Measurements from ENCODE around the gene EVI5L. TPM values are rescaled to one million over a fixed set of nuclear protein-coding genes. Genes with fewer than 3 reads are reported as not detected.
"Not testable (repeated sequence)": the region's sequence is repeated elsewhere in the genome, so short reads cannot be mapped to it uniquely, and the experiment has no call there.

The EVI5L gene
- total RNA-seq: 10 to 100 TPM in 1 of 2 experiments, 1 to 10 TPM in 1; 9.6 to 10.4 TPM

DNA sequence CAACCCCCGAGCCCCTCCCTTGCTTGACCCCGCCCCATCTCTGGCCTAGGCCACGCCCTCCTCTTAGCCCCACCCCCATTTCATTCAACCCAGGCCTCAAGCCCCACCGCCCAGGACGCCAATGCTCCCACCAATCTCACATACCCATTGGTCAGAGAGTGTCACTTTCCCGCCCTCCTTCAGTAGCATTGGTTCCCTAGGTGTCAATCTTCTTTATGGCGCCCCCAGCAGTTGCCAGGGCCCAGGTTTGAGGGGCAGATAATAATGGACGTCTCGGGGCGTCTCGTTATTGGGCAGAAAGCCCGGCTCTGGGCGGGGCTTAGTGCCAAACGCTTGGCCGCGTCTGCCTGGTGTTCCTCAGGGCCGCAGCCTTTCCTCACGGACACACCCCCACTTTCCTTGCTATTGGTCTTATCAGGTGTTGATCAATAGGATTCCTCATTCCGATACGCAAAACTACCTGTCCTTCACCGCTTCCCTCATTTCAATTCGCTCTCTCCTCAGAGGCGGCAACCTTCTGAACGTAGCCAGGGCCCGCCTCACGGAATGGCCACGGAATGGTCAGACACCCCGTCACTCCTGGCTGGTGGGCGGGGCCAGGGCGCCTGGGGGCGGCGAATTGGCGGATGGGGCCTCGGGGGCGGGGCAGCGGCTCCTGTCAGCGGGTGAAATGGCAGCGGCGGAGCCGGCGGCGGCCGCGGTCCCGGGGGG lies at the start of gene EVI5L:
Gene EVI5L (plus strand): TSS at position 658 of the 711 bp plus-strand sequence. CDS start 16,325 bp downstream, outside the sequence.
- Mint-ChIP-seq H3K27ac (peak within 1 kb of the TSS; percentile 83), H3K36me3 (no peaks in the 10 kb centered on the region), H3K9me3 (no peaks in the 10 kb centered on the region), H3K27me3 (peaks cover 20% of the 10 kb centered on the region), H3K4me3 (peak within 1 kb of the TSS; percentile 85), H3K4me1 (peaks cover 15% of the 10 kb centered on the region)
- DNase-seq (peak; percentile 100), ATAC-seq (ENCODE audit: low read depth) (peak; percentile 89)
- POLR2A ChIA-PET: no interaction called here

DNA sequence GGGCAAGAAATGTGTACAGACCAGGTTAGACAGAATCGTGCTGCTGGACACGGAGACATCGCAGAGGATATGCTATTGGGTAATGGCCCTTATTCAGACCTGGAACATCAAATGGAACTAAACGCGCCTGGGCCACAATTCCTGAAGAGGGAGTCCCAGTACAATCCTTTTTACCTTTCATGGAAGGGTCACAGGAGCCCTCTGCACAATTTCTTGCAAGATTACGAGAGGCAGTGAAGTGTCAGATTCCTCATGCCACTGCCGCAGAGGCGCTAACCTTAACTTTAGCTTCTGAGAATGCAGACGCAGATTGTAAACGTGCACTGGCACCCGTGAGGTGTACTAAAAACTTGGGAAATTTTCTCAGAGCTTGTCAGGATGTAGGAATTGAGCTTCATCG lies 48.9 kb upstream of the EVI5L start:
- Mint-ChIP-seq H3K4me3 (no peak overlapping the region), H3K9me3 (peaks cover 2% of the 10 kb centered on the region), H3K27me3 (peaks cover 39% of the 10 kb centered on the region), H3K27ac (no peak overlapping the region), H3K36me3 (no peaks in the 10 kb centered on the region), H3K4me1 (no peaks in the 10 kb centered on the region)
- POLR2A ChIA-PET: no interaction called here
- DNase-seq (no peak), ATAC-seq (ENCODE audit: low read depth) (no peak)

DNA sequence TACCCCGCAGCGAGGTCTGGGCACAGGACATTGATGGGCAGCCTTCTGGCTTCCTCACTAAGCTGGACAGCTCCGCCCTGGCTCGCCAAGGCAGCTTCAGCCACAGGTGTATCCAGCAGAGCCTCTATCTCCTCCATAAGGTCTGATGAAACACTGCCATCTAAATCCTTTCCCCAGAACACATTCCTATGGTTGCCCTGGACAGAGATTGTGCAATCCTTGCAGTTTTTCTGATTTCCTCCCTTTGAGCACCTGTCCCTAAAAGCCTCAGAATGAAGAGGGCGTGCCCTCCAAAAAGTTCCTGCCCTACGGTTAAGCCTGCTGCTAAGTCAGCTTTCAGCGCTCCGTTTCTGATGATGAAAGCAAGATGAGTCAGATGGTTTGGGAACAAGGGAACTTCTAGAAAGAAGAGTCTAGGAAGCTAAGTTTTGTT lies 46.0 kb upstream of the EVI5L start:
- peaks cover 3% of the 10 kb centered on the region for H3K4me1 Mint-ChIP-seq
- H3K27ac Mint-ChIP-seq: no peak overlapping the region
- peaks cover 2% of the 10 kb centered on the region for H3K9me3 Mint-ChIP-seq
- POLR2A ChIA-PET: no interaction called here
- H3K36me3 Mint-ChIP-seq: no peaks in the 10 kb centered on the region
- peaks cover 52% of the 10 kb centered on the region for H3K27me3 Mint-ChIP-seq
- no peak overlapping the region for H3K4me3 Mint-ChIP-seq
- ATAC-seq (ENCODE audit: low read depth) (no peak), DNase-seq (no peak)

DNA sequence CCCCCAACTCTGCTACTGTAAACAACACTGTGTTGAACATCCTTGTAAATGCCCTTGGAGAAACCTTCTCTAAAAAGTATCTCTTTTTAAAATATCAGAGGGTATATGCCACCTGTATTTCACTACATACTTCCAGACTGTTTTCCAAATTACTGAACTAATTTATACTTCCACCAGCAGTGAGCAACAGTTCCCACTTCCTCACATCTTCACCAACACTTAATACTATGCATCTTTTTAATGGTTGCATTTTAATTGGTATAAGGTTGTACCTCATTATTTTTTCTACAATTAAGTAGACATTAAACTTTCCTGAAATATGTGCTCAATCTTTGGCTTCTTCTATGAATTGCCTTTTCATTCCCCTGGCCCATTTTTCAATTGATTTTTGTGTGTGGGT lies 45.2 kb upstream of the EVI5L start:
- Mint-ChIP-seq H3K27ac (no peak overlapping the region), H3K4me1 (peaks cover 3% of the 10 kb centered on the region), H3K27me3 (peaks cover 61% of the 10 kb centered on the region), H3K9me3 (peaks cover 2% of the 10 kb centered on the region), H3K4me3 (no peak overlapping the region), H3K36me3 (no peaks in the 10 kb centered on the region)
- ATAC-seq (ENCODE audit: low read depth) (no peak), DNase-seq (no peak)
- POLR2A ChIA-PET: no interaction called here

DNA sequence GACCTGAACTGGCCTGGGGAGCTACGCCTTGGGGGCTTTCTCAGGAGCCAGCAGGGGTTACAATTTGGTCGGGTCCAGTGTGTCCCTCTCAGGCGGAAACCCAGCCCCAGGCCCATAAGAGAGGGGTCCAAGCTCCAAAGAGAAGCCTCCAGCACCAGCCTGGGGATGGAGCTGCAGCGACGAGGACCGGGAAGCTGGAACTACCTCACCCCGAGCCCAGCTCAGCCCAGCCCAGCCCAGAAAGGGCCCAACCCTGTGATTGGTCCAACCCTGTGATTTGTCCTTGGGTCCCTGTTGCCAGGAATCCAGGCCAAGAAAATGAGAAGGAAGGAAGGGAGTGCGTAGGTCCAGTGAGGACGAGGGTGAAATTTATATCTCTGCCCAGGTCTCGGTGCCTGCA lies 42.9 kb upstream of the EVI5L start:
- Mint-ChIP-seq H3K27ac (no peak overlapping the region), H3K4me3 (no peak overlapping the region), H3K4me1 (peaks cover 3% of the 10 kb centered on the region), H3K36me3 (no peaks in the 10 kb centered on the region), H3K27me3 (peaks cover 64% of the 10 kb centered on the region), H3K9me3 (peaks cover 2% of the 10 kb centered on the region)
- ATAC-seq (ENCODE audit: low read depth) (no peak), DNase-seq (no peak)
- POLR2A ChIA-PET: interaction anchor here (0.6 kb wide), 1 partner anchor 134 kb away, joined by 4 read pairs; no protein-coding TSS in a partner anchor

DNA sequence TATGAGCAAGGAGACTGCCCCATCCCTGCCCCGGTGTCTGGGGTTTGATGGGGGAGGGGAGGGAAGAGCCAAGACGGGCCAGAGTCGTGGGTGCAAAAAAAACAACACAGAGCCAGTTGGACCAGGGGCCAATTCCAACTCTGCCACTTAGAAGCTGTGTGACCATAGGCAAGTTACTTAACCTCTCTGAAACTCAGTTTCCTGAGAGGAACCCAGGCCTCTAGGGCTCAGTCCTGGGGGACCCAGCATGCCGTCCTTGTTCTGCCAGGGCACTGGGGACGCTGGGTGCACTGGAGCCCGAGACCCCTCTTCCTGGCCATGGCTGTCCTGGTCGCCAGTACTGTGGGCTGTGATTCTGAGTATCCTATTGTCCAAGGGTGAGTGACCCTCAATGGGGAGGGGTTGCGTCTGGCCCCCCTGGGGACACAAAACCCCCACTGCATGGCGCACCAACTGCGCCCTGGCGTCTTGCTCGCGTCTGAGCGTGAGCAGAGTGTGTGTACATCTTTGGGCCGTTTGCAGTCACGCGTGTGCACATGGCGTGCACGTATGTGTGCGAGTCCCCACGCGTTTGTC lies 42.3 kb upstream of the EVI5L start:
- Mint-ChIP-seq H3K27ac (no peak overlapping the region), H3K4me3 (no peak overlapping the region), H3K4me1 (peaks cover 3% of the 10 kb centered on the region), H3K36me3 (no peaks in the 10 kb centered on the region), H3K9me3 (peaks cover 2% of the 10 kb centered on the region), H3K27me3 (peaks cover 61% of the 10 kb centered on the region)
- DNase-seq (no peak), ATAC-seq (ENCODE audit: low read depth) (no peak)
- POLR2A ChIA-PET: interaction anchor here (0.6 kb wide), 1 partner anchor 135 kb away, joined by 4 read pairs; no protein-coding TSS in a partner anchor

DNA sequence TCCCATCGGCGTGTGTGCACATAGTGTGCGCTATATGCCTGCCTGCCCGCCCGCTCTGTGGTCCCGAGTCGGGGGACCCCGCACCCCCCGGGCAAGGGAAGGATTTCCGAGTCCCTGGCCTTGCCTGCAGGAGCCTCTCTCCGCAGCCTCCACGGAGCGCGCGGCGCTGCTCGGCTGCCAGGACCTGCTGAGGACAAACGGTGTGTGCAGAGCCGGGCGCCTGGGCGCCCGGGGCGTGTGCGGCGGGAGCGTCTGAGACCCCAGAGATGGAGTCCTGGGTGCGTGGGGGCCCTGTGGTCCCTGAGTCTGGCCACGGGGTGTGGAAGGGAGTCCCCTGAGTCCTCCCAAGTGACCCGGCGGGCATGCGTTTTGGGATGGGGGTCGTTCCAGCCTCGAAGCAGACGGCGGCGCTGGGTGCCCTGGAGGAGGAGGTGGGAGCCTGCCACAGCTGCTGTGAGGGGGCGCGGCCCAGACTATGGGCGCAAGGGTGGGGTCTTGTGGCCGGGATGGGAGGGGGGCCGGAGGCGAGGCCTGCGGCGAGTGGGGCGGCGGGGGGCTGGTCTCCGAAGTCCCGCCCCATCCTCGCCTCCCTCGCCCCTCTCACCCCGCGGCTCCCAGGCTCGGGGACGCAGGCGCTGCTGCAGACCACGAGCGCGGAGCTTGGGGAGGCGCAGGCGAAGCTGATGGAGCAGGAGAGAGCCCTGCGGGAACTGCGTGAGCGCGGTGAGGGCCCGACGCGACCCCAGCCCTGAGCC lies 41.7 kb upstream of the EVI5L start:
- ATAC-seq (ENCODE audit: low read depth): no peak
- no peak for DNase-seq
- Mint-ChIP-seq H3K27me3 (peaks cover 55% of the 10 kb centered on the region), H3K4me3 (no peak overlapping the region), H3K4me1 (peaks cover 3% of the 10 kb centered on the region), H3K27ac (no peak overlapping the region), H3K9me3 (peaks cover 2% of the 10 kb centered on the region), H3K36me3 (no peaks in the 10 kb centered on the region)
- POLR2A ChIA-PET: no interaction called here

DNA sequence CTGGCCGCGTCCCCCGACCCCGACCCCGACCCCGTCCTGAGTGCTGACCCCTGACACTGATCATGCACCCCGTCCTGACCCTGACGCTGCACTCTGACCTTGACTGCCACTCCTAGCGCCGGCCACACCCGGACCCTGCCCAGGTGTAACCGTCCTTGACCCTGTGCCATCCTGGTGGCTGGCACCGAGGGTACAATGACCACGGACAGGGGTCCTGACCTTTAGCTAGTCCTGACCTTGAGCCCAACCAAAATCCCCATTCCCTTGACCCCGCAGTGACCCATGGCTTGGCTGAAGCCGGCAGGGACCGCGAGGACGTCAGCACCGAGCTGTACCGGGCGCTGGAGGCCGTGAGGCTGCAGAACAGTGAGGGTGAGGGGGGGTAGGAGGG lies 41.1 kb upstream of the EVI5L start:
- POLR2A ChIA-PET: no interaction called here

DNA sequence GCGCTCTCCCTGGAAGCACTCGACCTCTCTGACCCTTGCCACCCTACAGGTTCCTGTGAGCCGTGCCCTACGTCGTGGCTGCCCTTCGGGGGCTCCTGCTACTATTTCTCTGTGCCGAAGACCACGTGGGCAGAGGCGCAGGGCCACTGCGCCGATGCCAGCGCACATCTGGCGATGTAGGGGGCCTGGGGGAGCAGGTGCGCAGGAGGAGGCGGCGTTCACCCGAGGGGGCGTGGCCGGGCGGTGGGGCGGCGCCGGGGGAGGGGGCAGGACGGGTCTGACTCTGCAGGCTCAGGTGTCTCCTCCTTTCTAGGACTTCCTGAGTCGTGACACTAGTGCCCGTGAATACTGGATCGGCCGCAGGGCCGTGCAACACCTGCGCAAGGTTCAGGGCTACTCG lies 40.6 kb upstream of the EVI5L start:
- ATAC-seq (ENCODE audit: low read depth): no peak
- no peak for DNase-seq
- peaks cover 3% of the 10 kb centered on the region for H3K4me1 Mint-ChIP-seq
- no peak overlapping the region for H3K27ac Mint-ChIP-seq
- H3K36me3 Mint-ChIP-seq: no peaks in the 10 kb centered on the region
- H3K4me3 Mint-ChIP-seq: no peak overlapping the region
- H3K27me3 Mint-ChIP-seq: peaks cover 46% of the 10 kb centered on the region
- peaks cover 2% of the 10 kb centered on the region for H3K9me3 Mint-ChIP-seq
- POLR2A ChIA-PET: no interaction called here

More for the DNA sequence above, 41.1 kb upstream of the EVI5L start:
- H3K36me3 Mint-ChIP-seq: no peaks in the 10 kb centered on the region
- H3K27ac Mint-ChIP-seq: no peak overlapping the region
- ATAC-seq (ENCODE audit: low read depth) (no peak), DNase-seq (no peak)
- peaks cover 50% of the 10 kb centered on the region for H3K27me3 Mint-ChIP-seq
- peaks cover 3% of the 10 kb centered on the region for H3K4me1 Mint-ChIP-seq
- no peak overlapping the region for H3K4me3 Mint-ChIP-seq
- peaks cover 2% of the 10 kb centered on the region for H3K9me3 Mint-ChIP-seq

DNA sequence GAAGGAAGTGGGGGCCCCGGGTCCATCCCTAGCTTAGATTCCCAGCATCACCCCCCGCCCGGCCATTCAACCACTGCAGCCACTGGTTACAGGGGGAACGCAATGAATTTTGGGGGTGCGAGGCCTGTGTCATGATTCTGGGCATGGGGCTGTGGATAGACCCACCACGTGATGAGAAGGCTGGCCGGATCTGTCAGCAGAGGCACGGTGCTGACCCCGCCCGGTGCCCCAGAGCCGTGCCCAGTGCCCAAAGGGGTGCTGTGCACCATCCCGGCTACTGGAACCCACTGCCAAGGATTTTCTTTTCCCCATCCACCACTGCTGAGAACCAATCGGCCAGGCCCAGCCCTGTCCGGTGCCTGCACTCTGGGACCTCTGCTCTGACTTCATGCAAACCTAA lies 39.6 kb upstream of the EVI5L start:
- Mint-ChIP-seq H3K4me3 (no peak overlapping the region), H3K36me3 (no peaks in the 10 kb centered on the region), H3K4me1 (peaks cover 3% of the 10 kb centered on the region), H3K27me3 (peaks cover 40% of the 10 kb centered on the region), H3K9me3 (peaks cover 2% of the 10 kb centered on the region), H3K27ac (no peak overlapping the region)
- POLR2A ChIA-PET: no interaction called here
- no peak for DNase-seq
- no peak for ATAC-seq (ENCODE audit: low read depth)

DNA sequence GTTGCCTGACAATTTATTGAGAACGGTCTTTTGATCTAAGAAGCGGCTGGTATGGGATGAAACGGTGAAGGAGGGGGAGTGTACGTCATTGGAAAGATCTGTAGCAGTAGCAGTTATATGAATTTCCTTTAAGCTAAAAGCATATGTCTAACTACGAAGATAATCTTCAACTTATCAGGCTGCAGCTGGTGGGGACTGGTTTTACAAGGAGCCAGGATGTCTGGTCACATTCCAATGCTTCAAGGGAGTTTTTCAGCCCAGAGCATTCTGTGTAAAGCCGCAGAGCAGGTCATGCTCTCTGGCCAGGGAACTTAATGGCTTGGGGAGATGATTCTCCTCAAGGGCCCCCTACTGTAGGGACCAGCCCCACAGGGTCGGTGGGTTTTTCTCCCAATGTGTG lies 37.7 kb upstream of the EVI5L start:
- Mint-ChIP-seq H3K9me3 (no peaks in the 10 kb centered on the region), H3K4me1 (peaks cover 1% of the 10 kb centered on the region), H3K36me3 (no peaks in the 10 kb centered on the region), H3K4me3 (no peak overlapping the region), H3K27me3 (peaks cover 28% of the 10 kb centered on the region), H3K27ac (no peak overlapping the region)
- POLR2A ChIA-PET: interaction anchor here (0.6 kb wide), 1 partner anchor 445 kb away, joined by 5 read pairs; no protein-coding TSS in a partner anchor
- DNase-seq: no peak
- ATAC-seq (ENCODE audit: low read depth): no peak

DNA sequence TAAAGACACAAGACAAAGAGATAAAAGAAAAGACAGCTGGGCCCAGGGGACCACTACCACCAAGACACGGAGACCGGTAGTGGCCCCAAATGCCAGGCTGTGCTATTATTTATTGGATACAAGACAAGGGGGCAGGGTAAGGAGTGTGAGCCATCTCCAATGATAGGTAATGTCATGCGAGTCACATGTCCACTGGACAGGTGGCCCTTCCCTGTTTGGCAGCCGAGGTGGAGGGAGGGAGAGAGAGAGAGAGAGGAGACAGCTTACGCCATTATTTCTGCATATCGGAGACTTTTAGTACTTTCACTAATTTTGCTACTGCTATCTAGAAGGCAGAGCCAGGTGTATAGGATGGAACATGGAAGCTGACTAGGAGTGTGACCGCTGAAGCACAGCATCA lies 37.3 kb upstream of the EVI5L start:
- H3K9me3 Mint-ChIP-seq; H3K36me3 Mint-ChIP-seq; H3K27ac Mint-ChIP-seq; ATAC-seq (ENCODE audit: low read depth); H3K4me1 Mint-ChIP-seq; H3K4me3 Mint-ChIP-seq; DNase-seq: not testable (repeated sequence)
- POLR2A ChIA-PET: interaction anchor here (0.6 kb wide), 1 partner anchor 444 kb away, joined by 5 read pairs; no protein-coding TSS in a partner anchor
- peaks cover 25% of the 10 kb centered on the region for H3K27me3 Mint-ChIP-seq

DNA sequence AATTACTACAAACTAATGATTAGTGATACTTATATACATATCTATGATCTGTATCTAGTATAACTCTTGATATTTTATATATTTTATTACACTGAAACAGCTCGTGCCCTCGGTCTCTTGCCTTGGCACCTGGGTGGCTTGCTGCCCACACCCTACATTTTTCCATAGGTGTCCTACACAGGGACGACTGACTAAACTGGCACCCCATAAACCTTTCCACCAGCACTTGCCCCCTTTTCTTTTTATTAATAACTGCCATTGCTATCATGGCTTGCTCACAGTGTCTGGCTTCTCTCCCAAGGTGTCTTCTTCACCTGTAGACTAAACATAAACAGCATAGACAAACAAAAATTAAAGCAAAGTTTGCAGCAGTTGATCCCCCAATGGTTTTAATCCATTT lies 36.5 kb upstream of the EVI5L start:
- POLR2A ChIA-PET: no interaction called here
- Mint-ChIP-seq H3K27ac (no peak overlapping the region), H3K9me3 (no peaks in the 10 kb centered on the region), H3K4me1 (no peaks in the 10 kb centered on the region), H3K27me3 (peaks cover 22% of the 10 kb centered on the region), H3K36me3 (no peaks in the 10 kb centered on the region), H3K4me3 (no peak overlapping the region)
- ATAC-seq (ENCODE audit: low read depth) (no peak), DNase-seq (no peak)

All from activated naive CD8-positive, alpha-beta T cell treated with anti-CD3 and anti-CD28 coated beads, Interleukin-2, amount 10 ng/mL, durations not matched to agents 7 days and 5 days (primary cell).